ENCODE data around the gene PRKAB1.

PRKAB1 gene

GRCh38 chr12:119676573-119676972, 8.6 kb downstream of the PRKAB1 start:
- no peak for DNase-seq (ENCODE audit: low spot score)
- in situ Hi-C loops (cut with MboI; ENCODE audit: low pct_unique_long_range_greater_than_20kb, low sequenced_read_pairs, unreplicated experiment): loop anchor here (25.0 kb wide), 1 partner anchor 411 kb away; no protein-coding TSS in a partner anchor
- peak; percentile 11 for TF ChIP-seq CTCF (IDR thresholded peaks at IDR 0.05; ENCODE audit: extremely low read depth, insufficient read depth, missing control alignments)

GRCh38 chr12:119678459-119678858, 10.5 kb downstream of the PRKAB1 start:
- in situ Hi-C loops (cut with MboI; ENCODE audit: low pct_unique_long_range_greater_than_20kb, low sequenced_read_pairs, unreplicated experiment): loop anchor here (25.0 kb wide), 1 partner anchor 409 kb away; no protein-coding TSS in a partner anchor
- no peak for DNase-seq (ENCODE audit: low spot score)
- no peak for TF ChIP-seq CTCF (IDR thresholded peaks at IDR 0.05; ENCODE audit: extremely low read depth, insufficient read depth, missing control alignments)

- no peak for TF ChIP-seq CTCF (IDR thresholded peaks at IDR 0.05; ENCODE audit: extremely low read depth, insufficient read depth, missing control alignments)
- no peak for DNase-seq (ENCODE audit: low spot score)
- in situ Hi-C loops (cut with MboI; ENCODE audit: low pct_unique_long_range_greater_than_20kb, low sequenced_read_pairs, unreplicated experiment): loop anchor here (25.0 kb wide), 1 partner anchor 408 kb away; no protein-coding TSS in a partner anchor
These were observed 11.1 kb downstream of the PRKAB1 start for GRCh38 chr12:119679081-119679480.

- no peak for DNase-seq (ENCODE audit: low spot score)
- in situ Hi-C loops (cut with MboI; ENCODE audit: low pct_unique_long_range_greater_than_20kb, low sequenced_read_pairs, unreplicated experiment): loop anchor here (25.0 kb wide), 1 partner anchor 408 kb away; no protein-coding TSS in a partner anchor
- no peak for TF ChIP-seq CTCF (IDR thresholded peaks at IDR 0.05; ENCODE audit: extremely low read depth, insufficient read depth, missing control alignments)
These were observed 11.6 kb downstream of the PRKAB1 start for GRCh38 chr12:119679490-119679889.

GRCh38 chr12:119681111-119681510, 13.2 kb downstream of the PRKAB1 start:
- in situ Hi-C loops (cut with MboI; ENCODE audit: low pct_unique_long_range_greater_than_20kb, low sequenced_read_pairs, unreplicated experiment): loop anchor here (25.0 kb wide), 1 partner anchor 406 kb away; no protein-coding TSS in a partner anchor
- no peak for TF ChIP-seq CTCF (IDR thresholded peaks at IDR 0.05; ENCODE audit: extremely low read depth, insufficient read depth, missing control alignments)
- no peak for DNase-seq (ENCODE audit: low spot score)

GRCh38 chr12:119681728-119682638, 14.1 kb downstream of the PRKAB1 start:
- no peak for TF ChIP-seq CTCF (IDR thresholded peaks at IDR 0.05; ENCODE audit: extremely low read depth, insufficient read depth, missing control alignments)
- in situ Hi-C loops (cut with MboI; ENCODE audit: low pct_unique_long_range_greater_than_20kb, low sequenced_read_pairs, unreplicated experiment): loop anchor here (25.0 kb wide), 1 partner anchor 405 kb away; no protein-coding TSS in a partner anchor
- DNase-seq (ENCODE audit: low spot score): peak; percentile 44
